Activated CD8-positive, alpha-beta memory T cell treated with anti-CD3 and anti-CD28 coated beads, Interleukin-2, amount 50 U/mL, for 4 hours (primary cell): ENCODE data around the gene G3BP2.
A peak's percentile ranks its signal among the peaks of the same experiment; 100 is the strongest.

Experiments used
- DNase-seq: peaks from one replicate; pipeline ENCODE4 v3.0.0-alpha.2; 2020

The G3BP2 gene

GRCh38 chr4:75637176-75637575 is 36.0 kb downstream of the G3BP2 start:
- no peak for DNase-seq

- no peak for DNase-seq
Measured at GRCh38 chr4:75634951-75635350, 38.3 kb downstream of the G3BP2 start.

- DNase-seq: no peak
Measured at GRCh38 chr4:75634281-75634680, 38.9 kb downstream of the G3BP2 start.

GRCh38 chr4:75633846-75634245 is 39.4 kb downstream of the G3BP2 start:
- DNase-seq: no peak

GRCh38 chr4:75630937-75631329 is 42.3 kb downstream of the G3BP2 start:
- DNase-seq: no peak

GRCh38 chr4:75630174-75630936 is 42.9 kb downstream of the G3BP2 start, which contains the start of gene CDKL2:
Gene CDKL2, minus strand, starts transcription at chr4:75630528. Its CDS starts 4,540 bp downstream, at chr4:75625988.
- DNase-seq: peak; percentile 92

- DNase-seq: no peak
Measured at GRCh38 chr4:75629239-75629638, 44.0 kb downstream of the G3BP2 start.

GRCh38 chr4:75623026-75623425 is 50.2 kb downstream of the G3BP2 start:
- no peak for DNase-seq

GRCh38 chr4:75621715-75622114 is 51.5 kb downstream of the G3BP2 start:
- DNase-seq: no peak

- DNase-seq: no peak
Measured at GRCh38 chr4:75612306-75612705, 60.9 kb downstream of the G3BP2 start.

GRCh38 chr4:75605928-75606327 is 67.3 kb downstream of the G3BP2 start:
- no peak for DNase-seq

- DNase-seq: no peak
Measured at GRCh38 chr4:75599647-75600046, 73.6 kb downstream of the G3BP2 start.

- no peak for DNase-seq
Measured at GRCh38 chr4:75598390-75598789, 74.8 kb downstream of the G3BP2 start.

GRCh38 chr4:75596061-75596460 is 77.2 kb downstream of the G3BP2 start:
- DNase-seq: no peak

GRCh38 chr4:75593393-75593792 is 79.8 kb downstream of the G3BP2 start:
- no peak for DNase-seq
